ENCODE measurements around the gene SLC12A4. TPM values are rescaled to one million over a fixed set of nuclear protein-coding genes. Genes with fewer than 3 reads are reported as not detected.

SLC12A4 gene
- total and polyA plus RNA-seq, 7 donors, result 18.3 to 89.5 (median 31.9) TPM

GRCh38 chr16:67946128-67946569 lies 22.3 kb downstream of the SLC12A4 start:
- 90 to 93% (median 92%) methylated on average over 18 to 20 of the region's 20 CpGs for WGBS, 3 donors
- Histone ChIP-seq H3K9me3 (no peaks in the 10 kb centered on the region), H3K27ac (no peak overlapping the region), H3K4me1 (peaks cover 9% of the 10 kb centered on the region), H3K27me3 (ENCODE audit: insufficient read depth in 3 of 3, low read length in 2 of 3) (no peaks in the 10 kb centered on the region), H3K4me3 (no peak overlapping the region), H3K36me3 (ENCODE audit: insufficient read depth in 1 of 2, low read depth in 1 of 2) (peaks cover 9 to 98% of the 10 kb centered on the region in 2 donors)
- intact Hi-C loops (cut with DNase I), result no loop called here
- DNase-seq, result no peak
- ATAC-seq, result no peak
- TF ChIP-seq CTCF (IDR thresholded peaks at IDR 0.05), result no peak

DNA sequence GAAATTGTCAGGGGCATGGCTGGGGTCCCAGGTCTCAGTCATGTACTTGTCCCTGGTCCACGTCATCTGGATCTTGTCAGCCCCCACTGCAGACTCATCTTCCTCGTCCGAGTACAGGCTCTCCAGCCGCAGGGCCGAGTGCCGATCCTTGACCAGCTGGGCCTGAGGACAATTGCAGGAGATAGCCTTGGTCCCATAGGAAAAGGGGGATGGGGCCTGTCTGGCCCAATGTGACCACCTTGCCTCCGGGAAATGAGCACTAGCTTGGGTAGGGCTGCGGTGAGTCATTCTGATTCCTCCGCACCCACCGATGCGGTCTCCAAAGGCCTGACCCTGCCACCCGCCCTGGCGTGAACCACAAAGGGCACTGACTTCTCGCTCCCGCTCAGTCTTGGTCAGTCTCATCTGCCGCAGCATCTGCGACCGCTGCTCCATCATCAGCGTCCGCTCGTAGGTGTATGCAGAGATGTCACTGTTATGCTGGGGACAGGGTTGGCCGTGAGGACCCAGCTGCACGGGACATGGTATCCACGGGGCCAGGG lies 23.0 kb downstream of the SLC12A4 start:
- no peaks in the 10 kb centered on the region for H3K9me3 ChIP-seq
- intact Hi-C loops (cut with DNase I), result no loop called here
- WGBS, 3 donors, result 74 to 75% (median 75%) methylated on average over 24 of the region's 24 CpGs
- H3K36me3 ChIP-seq (ENCODE audit: insufficient read depth in 1 of 2, low read depth in 1 of 2), result peaks cover 9 to 98% of the 10 kb centered on the region in 2 donors
- DNase-seq (no peak), ATAC-seq (no peak)
- peaks cover 9% of the 10 kb centered on the region for H3K4me1 ChIP-seq
- no peak for TF ChIP-seq CTCF (IDR thresholded peaks at IDR 0.05)
- no peaks in the 10 kb centered on the region for H3K27me3 ChIP-seq (ENCODE audit: insufficient read depth in 3 of 3, low read length in 2 of 3)
- peak overlapping the region; percentile 38 for H3K27ac ChIP-seq
- no peak overlapping the region for H3K4me3 ChIP-seq

DNA sequence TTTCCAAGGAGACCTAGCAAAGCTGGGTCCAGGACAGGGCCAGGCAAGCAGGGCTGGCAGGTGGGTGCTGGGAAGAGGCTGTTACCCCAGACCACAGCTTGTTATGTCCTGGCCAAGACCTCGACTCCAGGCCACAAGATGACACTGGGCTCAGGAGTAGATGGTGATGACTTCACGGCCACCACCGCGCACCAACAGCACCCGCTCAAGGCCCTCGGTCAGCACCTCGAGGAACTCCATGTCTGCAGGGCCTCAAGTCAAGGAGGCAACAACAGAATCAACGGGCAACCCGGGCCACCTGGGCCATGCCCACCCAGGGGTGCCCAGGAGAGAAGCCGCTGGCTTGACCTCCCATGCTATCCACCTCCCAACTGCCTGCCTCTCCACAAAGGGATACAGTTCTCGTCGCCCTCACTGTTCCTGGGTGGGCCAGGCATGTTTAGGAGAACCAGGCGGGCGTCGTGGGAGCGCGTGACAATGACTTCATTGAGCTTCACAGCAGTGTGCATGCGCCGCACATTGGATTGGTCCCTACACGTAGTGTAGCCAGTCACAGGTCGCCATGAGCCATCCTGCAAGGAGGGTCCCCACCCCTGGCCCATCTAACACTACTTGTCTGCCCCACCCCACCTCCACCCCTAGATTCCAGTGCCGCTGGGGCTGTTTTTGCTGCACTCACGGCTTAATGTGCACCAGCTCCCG lies 23.6 kb downstream of the SLC12A4 start:
- Histone ChIP-seq H3K9me3 (no peaks in the 10 kb centered on the region), H3K36me3 (ENCODE audit: insufficient read depth in 1 of 2, low read depth in 1 of 2) (peaks cover 9 to 98% of the 10 kb centered on the region in 2 donors), H3K27me3 (ENCODE audit: insufficient read depth in 3 of 3, low read length in 2 of 3) (no peaks in the 10 kb centered on the region), H3K4me1 (peaks cover 9% of the 10 kb centered on the region), H3K27ac (peak overlapping the region; percentile 38), H3K4me3 (no peak overlapping the region)
- no peak for TF ChIP-seq CTCF (IDR thresholded peaks at IDR 0.05)
- intact Hi-C loops (cut with DNase I), result no loop called here
- WGBS, 3 donors, result 81 to 88% (median 82%) methylated on average over 23 to 24 of the region's 24 CpGs
- ATAC-seq, result no peak
- peak in 1 of 2 donors; percentile 21 for DNase-seq

GRCh38 chr16:67943619-67944504 lies 24.6 kb downstream of the SLC12A4 start, which contains the start of gene LCAT:
Gene LCAT (minus strand): TSS chr16:67944120. CDS start chr16:67944101, 19 bp downstream.
- H3K4me1 ChIP-seq, result peaks cover 9% of the 10 kb centered on the region
- intact Hi-C loops (cut with DNase I), result no loop called here
- DNase-seq (peak; percentile 75 to 82), ATAC-seq (peak; percentile 22 to 41 (median 34))
- H3K9me3 ChIP-seq, result no peaks in the 10 kb centered on the region
- peak within 1 kb of the TSS; percentile 38 for H3K27ac ChIP-seq
- no peak for TF ChIP-seq CTCF (IDR thresholded peaks at IDR 0.05)
- peaks cover 9 to 96% of the 10 kb centered on the region in 2 donors for H3K36me3 ChIP-seq (ENCODE audit: insufficient read depth in 1 of 2, low read depth in 1 of 2)
- WGBS, 3 donors, result 43 to 59% (median 55%) methylated on average over 15 to 23 of the region's 23 CpGs
- H3K4me3 ChIP-seq, result no peak within 1 kb of the TSS
- no peaks in the 10 kb centered on the region for H3K27me3 ChIP-seq (ENCODE audit: insufficient read depth in 3 of 3, low read length in 2 of 3)
